Glutamatergic neuron (in vitro differentiated cells): ENCODE data around the gene VIPAS39. TPM values are rescaled to one million over a fixed set of nuclear protein-coding genes. Genes with fewer than 3 reads are reported as not detected.

Source experiments
- DNase-seq: peaks from one replicate; pipeline ENCODE4 v3.0.0; 2022
- H3K27ac Mint-ChIP-seq: one replicate; pipeline ENCODE4 v1.8.0; 2020; ENCODE audit warnings: mild to moderate bottlenecking, mixed read lengths, inconsistent platforms; ENCODE audit not compliant: unreplicated experiment
- H3K27me3 Mint-ChIP-seq: one replicate; pipeline ENCODE4 v1.8.0; 2020; ENCODE audit warnings: mild to moderate bottlenecking, moderate library complexity, mixed read lengths, inconsistent platforms; ENCODE audit not compliant: unreplicated experiment
- H3K36me3 Mint-ChIP-seq: one replicate; pipeline ENCODE4 v1.8.0; 2020; ENCODE audit warnings: mild to moderate bottlenecking, mixed read lengths, inconsistent platforms; ENCODE audit not compliant: unreplicated experiment
- H3K4me1 Mint-ChIP-seq: one replicate; pipeline ENCODE4 v1.8.0; 2020; ENCODE audit warnings: mild to moderate bottlenecking, low read depth, mixed read lengths, inconsistent platforms; ENCODE audit not compliant: unreplicated experiment
- H3K4me3 Mint-ChIP-seq: one replicate; pipeline ENCODE4 v1.8.0; 2020; ENCODE audit warnings: mild to moderate bottlenecking, mixed read lengths, inconsistent platforms; ENCODE audit not compliant: unreplicated experiment
- H3K9me3 Mint-ChIP-seq: one replicate; pipeline ENCODE4 v1.8.0; 2020; ENCODE audit warnings: mild to moderate bottlenecking, moderate library complexity, mixed read lengths, inconsistent platforms; ENCODE audit not compliant: unreplicated experiment
- CTCF ChIP-seq: fragments of 200-600 bp; sonication (generic); IDR thresholded peaks from one replicate; pipeline ENCODE4 v1.5.0; 2021; ENCODE audit not compliant: partially characterized antibody, unreplicated experiment
- total RNA-seq: library from RNA; stranded (reverse); fragmentation: NEBNext Ultra II Directional; extraction: Animal tissue kit (Norgen Biotek cat#: 25700); gene quantifications from one replicate; pipeline ENCODE4 v1.2.1, GENCODE V29; 2021; ENCODE audit not compliant: unreplicated experiment

VIPAS39 gene
- total RNA-seq, 1 donor from 2014 or later = 31.6 TPM

DNA sequence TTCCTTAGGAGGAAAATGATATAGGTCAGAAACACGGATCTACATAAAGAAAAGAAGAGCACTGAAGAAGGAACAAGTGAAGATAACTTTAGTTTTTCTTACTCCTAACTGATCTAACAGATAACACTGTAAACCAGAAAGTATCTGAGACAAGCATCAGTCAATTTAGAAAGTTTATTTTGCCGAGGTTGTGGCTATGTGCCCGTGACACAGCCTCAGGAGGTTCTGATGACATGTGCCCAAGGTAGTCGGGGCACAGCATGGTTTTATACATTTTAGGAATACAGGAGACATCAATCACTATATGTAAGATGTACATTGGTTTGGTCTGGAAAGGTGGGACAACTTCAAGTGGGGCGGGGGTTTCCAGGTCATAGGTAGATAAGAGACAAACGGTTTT is 57.2 kb downstream of the VIPAS39 start:
- Mint-ChIP-seq H3K36me3 (peaks cover 3% of the 10 kb centered on the region), H3K27ac (no peak overlapping the region), H3K4me3 (no peak overlapping the region), H3K9me3 (no peaks in the 10 kb centered on the region), H3K4me1 (no peaks in the 10 kb centered on the region), H3K27me3 (no peaks in the 10 kb centered on the region)
- DNase-seq = no peak
- no peak for TF ChIP-seq CTCF

DNA sequence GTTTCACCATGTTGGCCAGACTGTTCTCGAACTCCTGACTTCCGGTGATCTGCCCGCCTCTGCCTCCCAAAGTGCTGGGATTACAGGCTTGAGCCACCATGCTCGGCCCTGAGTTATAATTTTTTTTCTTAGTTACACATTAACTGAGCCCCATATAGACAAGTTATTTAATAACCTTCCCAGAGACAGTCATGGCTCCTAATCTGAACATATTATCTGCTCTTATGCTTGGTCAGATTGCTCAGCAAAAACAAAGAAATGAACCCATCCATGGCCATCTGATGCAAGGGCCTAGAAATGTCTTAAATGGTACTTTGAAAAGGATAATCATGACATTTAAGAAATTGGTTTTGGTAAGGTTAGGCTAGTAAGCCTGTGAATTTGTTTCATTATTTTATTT is 67.2 kb downstream of the VIPAS39 start:
- Mint-ChIP-seq H3K4me3 (no peak overlapping the region), H3K36me3 (no peaks in the 10 kb centered on the region), H3K27me3 (no peaks in the 10 kb centered on the region), H3K4me1 (no peaks in the 10 kb centered on the region), H3K9me3 (no peaks in the 10 kb centered on the region), H3K27ac (no peak overlapping the region)
- no peak for DNase-seq
- no peak for TF ChIP-seq CTCF

DNA sequence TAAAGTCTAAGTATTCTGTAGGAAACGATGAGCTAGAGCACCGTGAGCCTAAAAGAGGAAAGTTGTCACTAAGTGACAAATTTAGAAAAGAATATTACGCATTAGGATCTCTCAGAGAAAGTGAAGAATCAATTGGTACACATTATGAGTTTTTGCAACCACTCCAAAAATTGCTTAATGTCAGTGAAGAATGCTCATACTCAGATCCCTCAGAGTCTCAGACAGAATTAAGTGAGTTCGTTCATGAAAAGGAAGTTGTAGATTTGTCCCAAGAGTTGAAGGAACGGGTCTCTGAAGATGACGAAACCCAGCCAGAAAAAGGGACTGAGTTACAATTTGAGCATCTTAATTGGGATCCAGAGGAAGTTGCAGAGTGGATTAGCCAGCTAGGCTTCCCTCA is 78.7 kb downstream of the VIPAS39 start:
- DNase-seq = no peak
- Mint-ChIP-seq H3K27ac (no peak overlapping the region), H3K4me1 (peaks cover 4% of the 10 kb centered on the region), H3K36me3 (no peaks in the 10 kb centered on the region), H3K27me3 (no peaks in the 10 kb centered on the region), H3K9me3 (no peaks in the 10 kb centered on the region), H3K4me3 (no peak overlapping the region)
- TF ChIP-seq CTCF = no peak

DNA sequence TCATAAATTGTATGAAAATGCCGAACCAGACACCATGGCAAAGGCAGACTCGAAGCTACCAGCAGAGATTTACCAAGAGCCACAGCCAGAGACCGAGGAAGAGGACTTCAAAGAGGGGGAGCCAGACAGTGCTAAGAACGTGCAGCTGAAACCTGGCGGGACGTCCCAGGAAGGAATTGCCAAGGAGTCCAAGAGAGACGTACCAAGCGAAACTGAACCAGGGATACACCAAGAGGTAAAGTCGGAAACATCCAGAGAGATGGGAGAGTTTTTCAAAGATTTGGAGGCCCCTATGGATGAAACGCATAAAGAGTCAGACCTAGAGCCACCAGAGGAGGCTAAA is 79.9 kb downstream of the VIPAS39 start:
- no peaks in the 10 kb centered on the region for H3K27me3 Mint-ChIP-seq
- no peak for TF ChIP-seq CTCF
- peaks cover 6% of the 10 kb centered on the region for H3K4me1 Mint-ChIP-seq
- H3K36me3 Mint-ChIP-seq = no peaks in the 10 kb centered on the region
- no peak for DNase-seq
- H3K4me3 Mint-ChIP-seq = no peak overlapping the region
- no peak overlapping the region for H3K27ac Mint-ChIP-seq
- H3K9me3 Mint-ChIP-seq = no peaks in the 10 kb centered on the region

DNA sequence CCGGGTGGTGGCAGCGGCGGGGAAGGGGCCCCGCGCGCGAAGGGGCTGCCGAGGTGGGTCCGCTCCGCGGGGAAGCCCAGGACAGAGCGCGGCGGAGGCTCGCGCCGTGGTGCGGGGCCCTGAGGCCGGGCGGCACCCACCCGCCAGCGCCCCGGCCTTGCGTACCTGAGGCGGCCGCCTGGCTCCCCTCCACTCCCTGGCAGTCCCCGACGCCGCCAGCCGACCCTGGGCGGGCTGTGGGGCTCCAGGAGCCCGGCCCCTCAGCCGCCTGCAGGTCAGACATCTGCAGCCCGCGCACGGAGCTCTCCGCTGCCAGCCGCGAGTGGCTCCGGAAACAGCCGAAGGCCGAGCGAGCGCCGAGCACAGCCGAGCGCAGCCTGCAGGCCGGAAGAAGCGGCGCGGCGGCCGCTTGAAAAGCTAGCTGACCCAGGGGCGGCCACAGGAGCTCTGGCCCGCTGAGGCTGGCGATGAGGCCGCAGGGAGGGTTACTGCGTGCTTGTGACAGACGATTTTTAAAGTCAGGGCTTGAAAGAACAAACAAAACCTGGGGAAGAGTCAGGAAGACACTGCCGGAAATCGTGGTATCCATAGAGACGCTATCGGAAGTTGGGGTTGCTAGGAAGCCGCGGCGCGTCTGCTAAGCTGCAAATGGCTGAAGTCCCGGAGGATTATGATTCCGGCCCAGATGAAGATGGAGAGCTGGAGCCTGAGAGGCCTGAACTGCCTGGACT is 80.5 kb downstream of the VIPAS39 start, which contains the start of the genes SAMD15 and TMED8:
TSS of gene SAMD15 (plus strand) at position 609 of the 731 bp plus-strand sequence. CDS start at position 649, 40 bp downstream.
TSS of gene TMED8 (minus strand) at position 324 of the 731 bp plus-strand sequence. CDS start at position 283, 41 bp downstream.
- H3K36me3 Mint-ChIP-seq = no peaks in the 10 kb centered on the region

More for the DNA sequence above, 80.5 kb downstream of the VIPAS39 start, which contains the start of the genes SAMD15 and TMED8:
- DNase-seq = peak; percentile 93
- H3K4me1 Mint-ChIP-seq = peaks cover 7% of the 10 kb centered on the region
- H3K27me3 Mint-ChIP-seq = no peaks in the 10 kb centered on the region
- no peak for TF ChIP-seq CTCF
- H3K4me3 Mint-ChIP-seq = peak within 1 kb of the TSS; percentile 92
- H3K9me3 Mint-ChIP-seq = no peaks in the 10 kb centered on the region
- peak within 1 kb of the TSS; percentile 90 for H3K27ac Mint-ChIP-seq

Other genes starting within 250 kb of the VIPAS39 start
- gene NGB, start 186.4 kb downstream of the VIPAS39 start, total RNA-seq = 0.22 TPM
- gene POMT2, start 136.7 kb downstream of the VIPAS39 start, total RNA-seq = 41.5 TPM
- gene GSTZ1, start 136.6 kb downstream of the VIPAS39 start, total RNA-seq = 23.1 TPM
- gene TMED8, start 80.5 kb downstream of the VIPAS39 start, total RNA-seq = 9.8 TPM
- 0.47 TPM for gene SAMD15, start 80.2 kb downstream of the VIPAS39 start, total RNA-seq
- gene NOXRED1, start 34.1 kb downstream of the VIPAS39 start, total RNA-seq = 0.69 TPM
- 117 TPM for gene AHSA1, start 492 bp upstream of the VIPAS39 start, total RNA-seq
- not detected for gene ISM2, start 41.2 kb upstream of the VIPAS39 start, total RNA-seq
- 33.9 TPM for gene SPTLC2, start 159.0 kb upstream of the VIPAS39 start, total RNA-seq